Neural progenitor cell (in vitro differentiated cells): ENCODE data around the gene GATA5. TPM values are rescaled to one million over a fixed set of nuclear protein-coding genes. Genes with fewer than 3 reads are reported as not detected.

ENCODE experiments used
- DNase-seq: peaks from one replicate; pipeline ENCODE4 v3.0.0-alpha.2; 2016; ENCODE audit warnings: low spot score
- H2AFZ ChIP-seq: fragments of 200-600 bp; sonication (generic); replicated peaks from 2 replicates; pipeline ENCODE4 v1.6.1; 2016; ENCODE audit warnings: antibody characterized with exemption
- H3F3A ChIP-seq: fragments of 200-600 bp; sonication (generic); 2 replicates; pipeline ENCODE4 v1.6.1; 2016; ENCODE audit warnings: antibody characterized with exemption, low read depth
- H3K27ac ChIP-seq: fragments of 200-600 bp; sonication (generic); 2 replicates; pipeline ENCODE4 v1.5.1; 2016; ENCODE audit warnings: mild to moderate bottlenecking
- H3K27me3 ChIP-seq: fragments of 200-600 bp; sonication (generic); 2 replicates; pipeline ENCODE4 v1.6.1; 2016; ENCODE audit warnings: mild to moderate bottlenecking, moderate library complexity
- H3K36me3 ChIP-seq: fragments of 200-600 bp; sonication (generic); 2 replicates; pipeline ENCODE4 v1.5.1; 2016
- H3K4me1 ChIP-seq: fragments of 200-600 bp; sonication (generic); 2 replicates; pipeline ENCODE4 v1.6.1; 2016; ENCODE audit warnings: mixed run types
- H3K4me2 ChIP-seq: fragments of 200-600 bp; sonication (generic); 2 replicates; pipeline ENCODE4 v1.6.1; 2016
- H3K4me3 ChIP-seq: fragments of 200-600 bp; sonication (generic); 2 replicates; pipeline ENCODE4 v1.5.1; 2016
- H3K79me2 ChIP-seq: fragments of 200-600 bp; sonication (generic); 2 replicates; pipeline ENCODE4 v1.6.1; 2016; ENCODE audit warnings: low read depth
- H3K9ac ChIP-seq: fragments of 200-600 bp; sonication (generic); 2 replicates; pipeline ENCODE4 v1.6.1; 2016
- H3K9me3 ChIP-seq: fragments of 200-600 bp; sonication (generic); 2 replicates; pipeline ENCODE4 v1.5.1; 2016; ENCODE audit warnings: low read depth
- H4K20me1 ChIP-seq: fragments of 200-600 bp; sonication (generic); 2 replicates; pipeline ENCODE4 v1.6.1; 2016; ENCODE audit warnings: low read depth
- H3K27ac Mint-ChIP-seq: 3 replicates; pipeline ENCODE4 v1.8.0; 2021; ENCODE audit warnings: mixed read lengths
- H3K27me3 Mint-ChIP-seq: 2 replicates; pipeline ENCODE4 v1.8.0; 2022; ENCODE audit warnings: low read depth, mild to moderate bottlenecking, inconsistent platforms, moderate library complexity, mixed read lengths; ENCODE audit not compliant: insufficient read depth
- H3K36me3 Mint-ChIP-seq: 3 replicates; pipeline ENCODE4 v1.8.0; 2021; ENCODE audit warnings: mixed read lengths
- H3K4me1 Mint-ChIP-seq: 3 replicates; pipeline ENCODE4 v1.8.0; 2021; ENCODE audit warnings: mixed read lengths
- H3K4me3 Mint-ChIP-seq: 3 replicates; pipeline ENCODE4 v1.8.0; 2021; ENCODE audit warnings: mild to moderate bottlenecking, moderate library complexity, mixed read lengths
- H3K9me3 Mint-ChIP-seq: 3 replicates; pipeline ENCODE4 v1.8.0; 2020; ENCODE audit warnings: mixed read lengths
- EZH2 ChIP-seq: fragments of 200-600 bp; sonication (generic); IDR thresholded peaks from 2 replicates; pipeline ENCODE4 v1.6.1; 2017; ENCODE audit warnings: antibody characterized with exemption, mild to moderate bottlenecking, moderate library complexity
- EZH2phosphoT487 ChIP-seq: fragments of 200-600 bp; sonication (generic); IDR thresholded peaks from 2 replicates; pipeline ENCODE4 v1.6.1; 2017; ENCODE audit warnings: antibody characterized with exemption
- total RNA-seq: library from RNA; depleted of rRNA; stranded (reverse); fragments of >200 nt; gene quantifications from 2 replicates; pipeline ENCODE4 v1.2.3, GENCODE V29; 2015; ENCODE audit warnings: low replicate concordance
- TF ChIP-seq, protein P1 (sequence below): fragments of 200-600 bp; sonication (generic); IDR thresholded peaks from 2 replicates; pipeline ENCODE4 v1.5.1; 2017; ENCODE audit warnings: antibody characterized with exemption, mild to moderate bottlenecking

GATA5 gene
- total RNA-seq, 1 donor from 2014 or later = not detected

GRCh38 chr20:62419759-62420158 lies 56.0 kb downstream of the GATA5 start:
- Histone ChIP-seq H3K36me3 (no peaks in the 10 kb centered on the region), H3K4me1 (no peaks in the 10 kb centered on the region), H3K4me2 (no peak overlapping the region), H2AFZ (no peak overlapping the region), H3K27me3 (no peaks in the 10 kb centered on the region), H3K4me3 (no peak overlapping the region), H3F3A (peaks cover 10% of the 10 kb centered on the region), H3K9ac (no peak overlapping the region), H3K9me3 (no peaks in the 10 kb centered on the region), H4K20me1 (no peaks in the 10 kb centered on the region), H3K27ac (no peak overlapping the region), H3K79me2 (no peaks in the 10 kb centered on the region)
- no peak overlapping the region for H3K4me3 Mint-ChIP-seq
- no peaks in the 10 kb centered on the region for H3K36me3 Mint-ChIP-seq
- TF ChIP-seq EZH2phosphoT487 (no peak), EZH2 (no peak)
- TF ChIP-seq, protein P1, sequence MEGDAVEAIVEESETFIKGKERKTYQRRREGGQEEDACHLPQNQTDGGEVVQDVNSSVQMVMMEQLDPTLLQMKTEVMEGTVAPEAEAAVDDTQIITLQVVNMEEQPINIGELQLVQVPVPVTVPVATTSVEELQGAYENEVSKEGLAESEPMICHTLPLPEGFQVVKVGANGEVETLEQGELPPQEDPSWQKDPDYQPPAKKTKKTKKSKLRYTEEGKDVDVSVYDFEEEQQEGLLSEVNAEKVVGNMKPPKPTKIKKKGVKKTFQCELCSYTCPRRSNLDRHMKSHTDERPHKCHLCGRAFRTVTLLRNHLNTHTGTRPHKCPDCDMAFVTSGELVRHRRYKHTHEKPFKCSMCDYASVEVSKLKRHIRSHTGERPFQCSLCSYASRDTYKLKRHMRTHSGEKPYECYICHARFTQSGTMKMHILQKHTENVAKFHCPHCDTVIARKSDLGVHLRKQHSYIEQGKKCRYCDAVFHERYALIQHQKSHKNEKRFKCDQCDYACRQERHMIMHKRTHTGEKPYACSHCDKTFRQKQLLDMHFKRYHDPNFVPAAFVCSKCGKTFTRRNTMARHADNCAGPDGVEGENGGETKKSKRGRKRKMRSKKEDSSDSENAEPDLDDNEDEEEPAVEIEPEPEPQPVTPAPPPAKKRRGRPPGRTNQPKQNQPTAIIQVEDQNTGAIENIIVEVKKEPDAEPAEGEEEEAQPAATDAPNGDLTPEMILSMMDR = no peak
- H3K27ac Mint-ChIP-seq = no peak overlapping the region
- H3K4me1 Mint-ChIP-seq = peaks cover 4% of the 10 kb centered on the region
- H3K27me3 Mint-ChIP-seq = peaks cover 6% of the 10 kb centered on the region
- DNase-seq = no peak
- no peaks in the 10 kb centered on the region for H3K9me3 Mint-ChIP-seq

- Histone ChIP-seq H3F3A (peaks cover 10% of the 10 kb centered on the region), H3K9me3 (no peaks in the 10 kb centered on the region), H3K36me3 (no peaks in the 10 kb centered on the region), H3K79me2 (no peaks in the 10 kb centered on the region), H3K4me3 (no peak overlapping the region), H4K20me1 (no peaks in the 10 kb centered on the region), H3K9ac (no peak overlapping the region), H3K4me1 (no peaks in the 10 kb centered on the region), H3K4me2 (no peak overlapping the region), H3K27ac (no peak overlapping the region), H2AFZ (no peak overlapping the region), H3K27me3 (no peaks in the 10 kb centered on the region)
- TF ChIP-seq EZH2 = no peak
- TF ChIP-seq EZH2phosphoT487 = no peak
- TF ChIP-seq, protein P1 = no peak
- Mint-ChIP-seq H3K4me3 (no peak overlapping the region), H3K9me3 (no peaks in the 10 kb centered on the region), H3K27me3 (peaks cover 6% of the 10 kb centered on the region), H3K27ac (no peak overlapping the region), H3K36me3 (no peaks in the 10 kb centered on the region), H3K4me1 (peaks cover 4% of the 10 kb centered on the region)
- no peak for DNase-seq
These were observed 56.9 kb downstream of the GATA5 start for GRCh38 chr20:62418709-62419487.

DNA sequence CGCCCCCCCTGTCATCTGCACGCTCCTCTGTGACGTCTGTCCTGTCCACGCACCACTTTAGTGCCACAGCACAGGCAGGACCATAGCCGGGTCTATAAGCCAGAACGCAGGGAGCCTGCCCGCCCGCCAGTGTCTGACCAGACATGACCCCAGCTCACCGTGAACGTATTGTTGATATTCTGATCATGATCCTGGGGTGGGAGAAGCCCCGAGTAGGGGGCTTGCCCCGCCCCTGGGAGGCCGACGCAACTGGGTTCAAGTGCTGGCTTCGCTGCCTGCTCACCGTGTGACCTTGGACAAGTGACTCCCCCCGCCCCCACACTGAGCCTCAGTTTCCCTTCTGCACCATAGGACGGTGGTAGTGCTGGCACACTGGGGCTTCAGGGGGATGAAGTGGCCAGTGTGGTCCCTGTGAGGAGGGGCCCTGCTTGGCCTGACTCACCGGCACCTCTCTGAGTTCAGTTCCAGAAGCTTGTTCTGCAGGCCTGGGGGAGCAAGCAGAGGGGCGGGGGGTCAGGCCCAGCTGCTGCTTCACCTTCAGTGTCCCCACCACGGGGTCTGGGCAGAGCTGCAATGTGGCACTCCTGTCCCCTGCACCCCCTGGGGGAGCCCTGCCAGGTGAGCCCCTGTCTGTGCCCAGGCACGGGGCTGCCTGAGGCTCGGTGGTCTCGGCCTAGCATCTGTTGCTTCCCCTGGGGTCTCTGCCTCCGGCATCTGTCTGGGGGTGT lies 57.6 kb downstream of the GATA5 start:
- H3K4me3 Mint-ChIP-seq = no peak overlapping the region
- Histone ChIP-seq H3F3A (peaks cover 10% of the 10 kb centered on the region), H3K9ac (no peak overlapping the region), H4K20me1 (no peaks in the 10 kb centered on the region), H3K4me2 (no peak overlapping the region), H2AFZ (no peak overlapping the region), H3K4me3 (no peak overlapping the region), H3K27me3 (no peaks in the 10 kb centered on the region), H3K9me3 (no peaks in the 10 kb centered on the region), H3K79me2 (no peaks in the 10 kb centered on the region), H3K27ac (no peak overlapping the region), H3K36me3 (no peaks in the 10 kb centered on the region), H3K4me1 (no peaks in the 10 kb centered on the region)
- H3K27ac Mint-ChIP-seq = no peak overlapping the region
- peaks cover 6% of the 10 kb centered on the region for H3K27me3 Mint-ChIP-seq
- TF ChIP-seq EZH2 = no peak
- TF ChIP-seq, protein P1 = no peak
- no peak for TF ChIP-seq EZH2phosphoT487
- no peaks in the 10 kb centered on the region for H3K9me3 Mint-ChIP-seq
- no peaks in the 10 kb centered on the region for H3K36me3 Mint-ChIP-seq
- H3K4me1 Mint-ChIP-seq = peaks cover 4% of the 10 kb centered on the region
- DNase-seq = no peak
